Renal cortex interstitium (tissue), 15 donors: ENCODE measurements around the gene ZNF324. TPM values are rescaled to one million over a fixed set of nuclear protein-coding genes. Genes with fewer than 3 reads are reported as not detected.
"Not testable (repeated sequence)": the region's sequence is repeated elsewhere in the genome, so short reads cannot be mapped to it uniquely, and the experiment has no call there.

Source experiments
- DNase-seq, 11 donors: peaks; one replicate each; pipeline ENCODE4 v3.0.0-alpha.2; 2013; ENCODE audit warnings: low read depth in 9 of 11, low spot score in 4 of 11; ENCODE audit errors: extremely low read depth in 1 of 11
- long read RNA-seq, 16 experiments: transcript quantifications; one replicate each; lab custom pipeline, GENCODE V29; 2026
- polyA plus RNA-seq, 3 donors: library from polyadenylated mRNA; unstranded; fragments of 120-200 nt; gene quantifications; one replicate each; pipeline ENCODE4 v1.2.1, GENCODE V29; 2013; ENCODE audit not compliant: insufficient read length in 3 of 3

ZNF324 gene
- 10 to 100 TPM in 2 of 3 donors, 1 to 10 TPM in 1; 7.3 to 11.5 (median 10.6) TPM for polyA plus RNA-seq
- long read RNA-seq, donor 1, partial matches to known transcripts = 0 of 2 reads
- long read RNA-seq, donor 1, other reads (novel, unspliced or antisense) = 0 of 2 reads
- long read RNA-seq, donor 2, partial matches to known transcripts = 0 of 1 reads
- long read RNA-seq, donor 2, other reads (novel, unspliced or antisense) = 0 of 1 reads
- long read RNA-seq, donor 3, partial matches to known transcripts = 0 of 4 reads
- long read RNA-seq, donor 3, other reads (novel, unspliced or antisense) = 0 of 4 reads
- long read RNA-seq, donor 4, partial matches to known transcripts = 0 of 2 reads
- long read RNA-seq, donor 4, other reads (novel, unspliced or antisense) = 0 of 2 reads
- long read RNA-seq, donor 5, transcript ZNF324-201 (4 exons, 3,000 nt) = major isoform, 7 of 7 reads
- long read RNA-seq, donor 5, partial matches to known transcripts = 0 of 7 reads
- long read RNA-seq, donor 5, other reads (novel, unspliced or antisense) = 0 of 7 reads
- long read RNA-seq, donor 6, partial matches to known transcripts = 0 of 4 reads
- long read RNA-seq, donor 6, other reads (novel, unspliced or antisense) = 0 of 4 reads
- long read RNA-seq, donor 7, partial matches to known transcripts = 0 of 2 reads
- long read RNA-seq, donor 7, other reads (novel, unspliced or antisense) = 0 of 2 reads
- long read RNA-seq, donor 8, partial matches to known transcripts = 0 of 3 reads
- long read RNA-seq, donor 8, other reads (novel, unspliced or antisense) = 0 of 3 reads
- long read RNA-seq, donor 9, partial matches to known transcripts = 0 of 1 reads
- long read RNA-seq, donor 9, other reads (novel, unspliced or antisense) = 0 of 1 reads
- long read RNA-seq, donor 10, partial matches to known transcripts = 0 of 1 reads
- long read RNA-seq, donor 10, other reads (novel, unspliced or antisense) = 0 of 1 reads
- long read RNA-seq, donor 11, partial matches to known transcripts = 0 of 1 reads
- long read RNA-seq, donor 11, other reads (novel, unspliced or antisense) = 0 of 1 reads
- long read RNA-seq, donor 12, partial matches to known transcripts = 5 of 6 reads
- long read RNA-seq, donor 12, other reads (novel, unspliced or antisense) = 0 of 6 reads
- long read RNA-seq, donor 13, transcript ZNF324-201 (4 exons, 3,000 nt) = major isoform, 5 of 5 reads
- long read RNA-seq, donor 13, partial matches to known transcripts = 0 of 5 reads
- long read RNA-seq, donor 13, other reads (novel, unspliced or antisense) = 0 of 5 reads
- long read RNA-seq, donor 14, partial matches to known transcripts = 0 of 3 reads
- long read RNA-seq, donor 14, other reads (novel, unspliced or antisense) = 0 of 3 reads
- long read RNA-seq, donor 15, partial matches to known transcripts = 0 of 3 reads
- long read RNA-seq, donor 15, other reads (novel, unspliced or antisense) = 0 of 3 reads
- long read RNA-seq, donor 16, transcript ZNF324-201 (4 exons, 3,000 nt) = major isoform, 7 of 7 reads
- long read RNA-seq, donor 16, partial matches to known transcripts = 0 of 7 reads
- long read RNA-seq, donor 16, other reads (novel, unspliced or antisense) = 0 of 7 reads

DNA sequence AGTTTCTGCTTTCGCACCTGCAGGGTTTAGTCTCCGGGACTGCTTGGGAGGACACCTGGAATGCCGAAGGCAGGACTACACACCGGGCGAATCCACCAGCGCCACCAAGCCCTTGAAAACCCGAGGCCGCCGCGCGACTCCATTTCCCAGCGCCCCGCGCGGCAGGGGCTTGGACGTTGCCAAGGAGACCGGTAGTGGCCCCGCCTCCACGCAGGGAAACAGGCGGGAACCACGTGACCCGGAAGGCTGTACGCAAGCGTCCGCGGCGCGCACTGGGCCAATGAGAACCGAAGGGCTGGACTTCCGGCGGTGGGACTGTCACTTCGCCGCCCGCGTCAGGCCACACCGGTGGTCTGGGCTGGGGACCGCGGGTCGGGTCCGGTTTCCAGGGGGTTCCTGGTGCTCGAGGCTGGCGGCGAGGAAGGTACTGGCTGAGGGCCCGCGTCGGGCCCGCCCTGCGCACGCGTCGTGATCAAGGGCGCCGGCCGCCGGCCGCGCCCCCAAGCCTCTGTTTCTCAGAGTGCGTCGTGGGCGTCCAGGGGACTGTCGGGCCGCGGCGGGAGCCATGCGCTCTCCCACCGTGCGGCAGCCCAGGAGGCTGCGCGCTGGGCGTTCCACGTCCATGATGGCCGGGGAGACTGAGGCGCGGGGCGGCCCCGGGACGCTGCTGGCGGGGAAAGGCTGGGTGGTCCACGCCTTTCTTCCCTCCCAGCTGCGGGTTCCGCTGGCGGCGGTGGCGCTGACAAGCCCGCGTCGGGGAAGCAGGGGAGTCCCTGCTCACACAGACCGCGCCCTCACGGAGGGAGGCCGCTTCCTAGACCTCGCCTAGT is at the start of gene ZNF324:
TSS of gene ZNF324 (plus strand) at position 321 of the 830 bp plus-strand sequence. CDS start 2,106 bp downstream, outside the sequence.
- peak; percentile 90 to 98 (median 96) for DNase-seq

DNA sequence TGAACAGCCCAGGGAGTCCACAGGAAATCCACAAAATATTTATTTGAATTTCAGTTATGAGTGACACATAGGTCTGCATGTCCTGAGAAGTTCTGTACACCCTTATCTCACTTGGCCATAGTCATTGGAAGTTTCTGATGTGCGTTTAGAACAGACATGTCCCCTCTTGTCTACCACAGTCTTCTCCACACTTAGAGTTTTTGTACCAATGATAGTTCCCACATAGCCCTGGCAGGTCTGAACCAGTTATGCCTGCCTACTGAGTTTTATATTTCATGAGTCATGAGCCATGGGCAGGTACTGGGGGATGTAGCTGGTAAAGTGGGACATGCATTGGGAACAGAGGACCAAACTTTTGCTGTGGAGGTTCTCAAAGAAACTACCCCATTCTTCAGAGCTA is 38.3 kb upstream of the ZNF324 start:
- DNase-seq = no peak

- DNase-seq = no peak
Measured at GRCh38 chr19:58429745-58430144, 37.1 kb upstream of the ZNF324 start.

GRCh38 chr19:58434217-58434616 is 32.7 kb upstream of the ZNF324 start:
- no peak for DNase-seq

DNA sequence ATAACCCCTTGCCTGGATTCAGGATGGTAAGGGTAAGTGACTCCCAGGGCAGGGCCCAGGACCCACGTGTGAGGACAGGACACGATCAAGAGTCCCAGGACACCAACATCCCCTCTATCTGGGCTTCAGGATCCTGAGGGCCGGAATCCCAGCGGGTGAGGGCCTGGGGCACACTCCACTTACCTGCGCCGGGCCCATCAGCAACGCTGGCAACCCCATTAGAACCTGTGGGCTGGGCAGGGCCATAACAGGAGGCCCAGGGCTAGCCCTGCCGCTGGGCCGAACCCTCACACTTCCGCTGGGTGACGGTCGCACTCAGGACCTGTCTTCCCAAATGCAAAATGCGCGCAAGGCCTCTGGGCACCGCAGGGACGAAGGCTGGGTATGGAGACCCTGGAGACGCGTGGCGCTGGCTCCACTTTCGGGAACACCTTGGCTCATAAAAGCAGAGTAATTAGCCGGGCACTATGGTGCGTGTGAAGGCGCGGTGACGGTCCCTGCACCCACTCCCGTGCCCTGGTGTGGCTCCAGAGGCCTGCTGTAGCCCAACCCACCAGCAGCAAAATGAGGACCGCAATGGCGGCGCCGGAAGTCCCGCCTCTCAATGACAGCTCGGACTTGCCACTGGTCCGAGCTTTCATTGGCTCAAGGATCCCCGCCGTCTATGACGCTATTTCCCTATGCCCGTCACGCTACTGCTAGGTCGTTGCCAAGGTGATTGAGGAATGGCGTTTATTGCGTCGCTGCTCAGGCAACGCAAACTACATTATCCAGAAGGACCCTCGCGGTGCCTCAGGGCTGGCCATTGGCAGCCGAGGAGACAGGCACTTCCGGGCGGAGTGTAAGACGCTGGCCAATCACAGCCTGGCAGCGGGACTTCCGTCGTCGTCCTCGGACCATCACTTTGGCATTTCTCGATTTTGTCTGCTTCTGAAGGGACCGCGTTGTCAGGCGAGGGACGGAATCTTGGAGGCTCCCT is 27.0 kb upstream of the ZNF324 start, which contains the start of gene ZNF132:
TSS of gene ZNF132 (minus strand) at position 578 of the 979 bp plus-strand sequence. CDS start at position 246, 332 bp downstream.
- DNase-seq = peak; percentile 98 to 100 (median 99)

DNA sequence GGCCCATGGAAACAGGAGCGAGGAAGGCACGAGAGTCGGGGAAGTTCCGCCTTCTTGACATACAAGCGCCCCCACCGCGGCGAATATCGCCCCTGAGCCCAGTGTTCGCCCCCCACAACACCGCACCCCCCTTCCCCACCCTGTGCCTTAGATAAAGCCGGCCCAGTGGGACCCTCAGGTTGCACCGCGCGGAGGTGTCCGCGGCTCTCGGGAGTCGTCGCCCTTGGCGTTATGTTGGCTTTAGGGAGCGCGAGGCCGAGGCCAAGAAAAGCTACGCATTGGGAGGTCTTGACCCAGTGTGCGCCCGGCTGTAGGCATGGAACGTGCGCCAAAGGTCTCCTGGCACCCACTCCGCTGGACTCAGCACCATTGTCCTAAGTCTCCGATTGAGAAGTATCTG is 26.3 kb upstream of the ZNF324 start:
- DNase-seq = no peak

GRCh38 chr19:58442986-58443385 is 23.9 kb upstream of the ZNF324 start:
- DNase-seq = not testable (repeated sequence)

GRCh38 chr19:58448860-58449259 is 18.0 kb upstream of the ZNF324 start:
- not testable (repeated sequence) for DNase-seq

DNA sequence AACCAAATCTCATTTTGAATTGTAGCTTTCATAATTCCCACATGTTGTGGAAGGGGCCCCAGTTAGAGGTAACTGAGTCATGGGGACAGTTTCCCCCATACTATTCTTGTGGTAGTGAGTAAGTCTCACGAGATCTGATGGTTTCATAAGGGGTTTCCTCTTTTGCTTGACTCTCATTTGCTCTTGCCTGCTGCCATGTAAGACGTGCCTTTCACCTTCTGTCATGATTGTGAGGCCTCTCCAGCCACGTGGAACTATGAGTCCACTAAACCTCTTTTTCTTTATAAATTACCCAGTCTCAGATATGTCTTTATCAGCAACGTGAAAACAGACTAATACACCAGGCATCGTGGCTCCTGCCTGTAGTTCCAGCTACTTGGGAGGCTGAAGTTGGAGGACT is 16.9 kb upstream of the ZNF324 start:
- DNase-seq = not testable (repeated sequence)

GRCh38 chr19:58450856-58451357 is 16.0 kb upstream of the ZNF324 start:
- no peak for DNase-seq

- peak; percentile 87 to 98 (median 95) for DNase-seq
Measured at GRCh38 chr19:58451358-58452101, 15.3 kb upstream of the ZNF324 start, which contains the start of gene ZNF324B. ZNF324B (plus strand) TSS chr19:58451622; CDS start chr19:58453702, 2,080 bp downstream.

GRCh38 chr19:58453743-58454142 is 13.1 kb upstream of the ZNF324 start:
- DNase-seq = no peak

GRCh38 chr19:58455306-58455705 is 11.6 kb upstream of the ZNF324 start:
- no peak for DNase-seq

GRCh38 chr19:58456111-58456510 is 10.8 kb upstream of the ZNF324 start:
- no peak for DNase-seq

DNA sequence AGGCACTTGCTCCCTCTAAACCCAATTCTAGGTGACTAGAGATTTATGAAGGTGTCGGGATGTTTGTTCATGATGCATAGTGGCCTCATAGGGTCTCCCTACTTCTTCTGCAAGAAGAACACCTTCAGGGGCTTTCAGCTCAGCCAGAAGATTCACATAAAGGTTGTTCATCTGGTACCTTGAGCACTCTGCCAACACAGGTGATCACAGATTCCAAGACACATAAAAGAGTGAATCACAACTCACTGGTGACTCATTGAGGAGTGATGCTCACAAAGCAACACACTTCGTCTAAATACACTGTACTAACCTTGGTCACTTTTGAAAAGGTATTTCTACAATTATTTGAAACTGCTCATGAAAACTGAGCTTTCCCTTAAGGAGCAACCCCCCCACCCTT is 6.8 kb upstream of the ZNF324 start:
- no peak for DNase-seq
